Endothelial cell of hepatic sinusoid (primary cell): ENCODE measurements around the gene KRT71.
"Not testable (repeated sequence)": the region's sequence is repeated elsewhere in the genome, so short reads cannot be mapped to it uniquely, and the experiment has no call there.

Experiments used
- in situ Hi-C: cut with HindIII; loops from 2 replicates; pipeline ENCODE4 v1.10.0; 2017; ENCODE audit warnings: low sequenced_read_pairs

The KRT71 gene

GRCh38 chr12:52506858-52507715 lies 45.9 kb downstream of the KRT71 start:
- in situ Hi-C loops: no loop called here

- in situ Hi-C loops: no loop called here
Measured at GRCh38 chr12:52502877-52503276, 50.1 kb downstream of the KRT71 start.

DNA sequence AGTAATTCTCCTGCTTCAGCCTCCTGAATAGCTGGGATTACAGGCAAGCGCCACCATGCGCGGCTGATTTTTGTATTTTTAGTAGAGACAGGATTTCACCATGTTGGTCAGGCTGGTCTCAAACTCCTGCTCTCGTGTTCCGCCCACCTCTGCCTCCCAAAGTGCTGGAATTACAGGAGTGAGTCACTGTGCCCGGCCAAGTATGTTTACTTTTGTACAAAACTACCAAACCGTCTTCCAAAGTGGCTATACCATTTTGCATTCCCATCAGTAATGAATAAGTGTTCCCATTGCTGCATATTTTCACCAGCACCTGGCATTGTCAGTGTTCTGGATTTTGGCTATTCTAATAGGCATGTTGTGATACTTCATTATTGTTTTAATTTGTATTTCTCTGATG lies 51.5 kb downstream of the KRT71 start:
- in situ Hi-C loops: no loop called here

GRCh38 chr12:52500574-52500973 lies 52.4 kb downstream of the KRT71 start:
- in situ Hi-C loops: not testable (repeated sequence)

DNA sequence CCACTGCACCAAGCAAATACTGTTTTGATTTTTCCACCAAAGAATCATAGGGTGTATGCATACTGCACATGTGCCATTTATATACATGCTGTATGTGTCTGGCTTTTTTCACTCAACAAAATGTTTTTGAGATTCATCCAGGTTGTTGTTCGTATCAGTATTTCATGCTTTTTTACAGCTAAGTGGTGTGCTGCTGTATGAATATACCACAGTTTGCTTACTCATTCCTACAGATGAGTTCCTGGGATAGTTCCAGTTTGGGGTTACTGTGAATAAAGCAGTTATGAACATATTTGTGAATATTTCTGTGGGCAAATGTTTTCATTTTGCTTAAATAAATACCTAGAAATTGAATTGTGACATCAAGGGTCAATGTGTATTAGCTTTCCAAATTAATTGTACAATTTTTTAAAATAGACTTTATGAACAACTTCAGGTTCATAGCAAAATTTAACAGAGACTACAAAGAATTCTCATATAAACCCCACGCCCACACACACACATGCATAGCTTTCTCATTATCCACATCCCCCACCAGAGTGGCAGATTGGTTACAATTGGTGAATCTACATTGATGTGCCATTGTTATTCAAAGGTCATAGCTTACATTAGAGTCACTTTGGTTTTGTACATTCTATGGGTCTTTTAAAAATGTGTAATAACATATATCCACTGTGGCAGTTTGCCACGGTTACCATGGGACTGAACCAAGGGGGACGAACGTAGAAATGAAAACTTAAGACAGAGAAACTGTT lies 53.0 kb downstream of the KRT71 start:
- in situ Hi-C loops: loop anchor here (5.0 kb wide), 1 partner anchor 58 kb away; no protein-coding TSS in a partner anchor

- in situ Hi-C loops: loop anchor here (5.0 kb wide), 1 partner anchor 57 kb away; no protein-coding TSS in a partner anchor
Measured at GRCh38 chr12:52498946-52499345, 54.0 kb downstream of the KRT71 start.

GRCh38 chr12:52497975-52498374 lies 55.0 kb downstream of the KRT71 start:
- in situ Hi-C loops: loop anchor here (5.0 kb wide), 1 partner anchor 56 kb away; no protein-coding TSS in a partner anchor

- in situ Hi-C loops: loop anchor here (5.0 kb wide), 1 partner anchor 54 kb away; no protein-coding TSS in a partner anchor
Measured at GRCh38 chr12:52496590-52497071, 56.3 kb downstream of the KRT71 start.

DNA sequence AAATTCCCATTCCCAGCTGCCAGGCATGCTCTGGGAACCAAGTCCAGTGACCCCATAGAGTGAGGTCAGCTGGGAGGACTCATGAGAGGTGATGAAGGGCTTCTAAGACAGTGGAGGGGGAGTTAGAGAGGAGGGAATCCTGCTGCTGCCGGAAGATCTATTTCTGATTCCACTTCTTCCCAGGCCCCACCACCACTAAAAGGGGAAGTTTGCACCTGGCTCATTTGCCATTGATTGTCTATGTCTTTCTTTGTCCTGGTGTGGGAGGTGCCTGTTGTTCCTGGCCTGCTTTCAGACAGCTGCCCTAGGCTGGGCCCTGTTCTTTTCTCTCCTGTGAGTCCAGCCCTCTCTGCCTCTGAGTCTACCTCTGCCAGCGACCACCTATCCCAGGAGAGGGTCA lies 56.9 kb downstream of the KRT71 start:
- in situ Hi-C loops: loop anchor here (5.0 kb wide), 1 partner anchor 54 kb away; no protein-coding TSS in a partner anchor

DNA sequence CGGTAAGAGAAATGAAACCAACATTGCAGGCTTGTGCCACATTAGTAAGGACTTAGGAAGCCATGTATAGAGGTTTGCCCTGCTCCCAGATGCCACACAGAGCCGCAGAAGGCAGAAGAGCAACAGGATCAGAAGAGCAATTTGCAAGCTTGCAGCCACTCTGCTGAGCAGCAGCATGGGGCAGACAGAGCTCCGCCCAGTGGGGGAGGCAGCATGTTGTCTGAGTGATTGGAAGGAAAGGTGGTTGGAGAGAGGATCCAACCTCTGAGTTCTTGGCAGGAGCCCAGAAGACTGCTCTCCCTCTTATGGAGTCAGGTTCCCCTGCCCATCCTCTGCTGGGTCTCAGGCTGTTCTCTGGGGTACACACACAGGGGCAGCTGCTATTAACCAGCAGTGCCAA lies 57.6 kb downstream of the KRT71 start:
- in situ Hi-C loops: loop anchor here (5.0 kb wide), 1 partner anchor 53 kb away; no protein-coding TSS in a partner anchor

DNA sequence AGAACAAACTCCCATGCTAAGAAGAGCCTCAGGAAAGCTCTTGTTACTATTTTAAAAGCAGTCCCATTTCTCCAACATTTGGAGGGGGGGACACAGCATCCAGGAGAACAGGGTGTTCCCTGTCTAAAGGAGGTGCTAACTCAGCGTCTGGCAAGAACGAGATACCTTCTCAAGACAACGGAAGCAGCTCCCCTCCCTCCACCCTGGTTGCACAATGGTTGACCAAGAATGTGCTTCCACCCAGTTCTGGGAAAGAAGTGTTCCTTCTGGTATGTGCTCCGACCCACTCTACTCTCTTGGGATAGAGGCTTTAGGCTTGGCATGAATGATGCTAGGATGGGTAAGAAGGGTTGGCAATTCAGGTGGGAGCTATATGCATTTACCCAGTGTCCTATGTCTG lies 58.4 kb downstream of the KRT71 start:
- in situ Hi-C loops: no loop called here

DNA sequence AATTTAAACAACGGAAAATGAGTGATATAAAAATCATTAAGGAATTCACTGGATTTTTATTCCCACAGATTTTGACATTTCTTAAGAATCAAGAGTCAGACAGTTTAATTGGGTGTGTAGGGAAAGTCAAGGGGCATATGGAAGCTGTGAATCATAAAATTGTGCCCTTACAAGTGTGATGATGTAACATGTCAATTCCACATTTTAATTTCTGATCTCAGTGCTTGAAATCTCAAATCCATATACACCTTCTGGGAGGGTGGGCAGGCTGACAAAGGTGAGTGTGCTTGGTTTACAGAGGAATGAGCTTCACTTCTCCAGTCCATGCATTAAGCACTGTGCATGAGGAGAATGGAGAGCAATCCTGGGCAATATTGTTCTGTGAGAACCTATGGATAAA lies 58.8 kb downstream of the KRT71 start:
- in situ Hi-C loops: no loop called here
